Prostate gland (tissue), 2 donors: Measurements from ENCODE around the gene TEX14.

Source experiments
- CTCF ChIP-seq, 4 experiments: fragments of 200-600 bp in 2 of 4; fragments of 450-650 bp in 2 of 4; sonication (generic) in 2 of 4; IDR thresholded peaks; 1 replicate in 3 of 4; 2 replicates in 1 of 4; pipeline ENCODE4 v1.5.1; 2016 to 2019; ENCODE audit warnings: antibody characterized with exemption in 4 of 4, mild to moderate bottlenecking in 2 of 4, moderate library complexity in 2 of 4
- POLR2A ChIP-seq: fragments of 450-650 bp; IDR thresholded peaks from one replicate; pipeline ENCODE4 v1.6.1; 2016; ENCODE audit warnings: antibody characterized with exemption, mild to moderate bottlenecking
- POLR2AphosphoS5 ChIP-seq: sonication (generic); formaldehyde crosslinking; IDR thresholded peaks from one replicate; pipeline ENCODE4 v1.6.1; 2017; ENCODE audit warnings: antibody characterized with exemption

GRCh38 chr17:58684003-58684402 is 7.8 kb downstream of the TEX14 start:
- TF ChIP-seq POLR2AphosphoS5 (no peak), POLR2A (no peak), CTCF (IDR thresholded peaks at IDR 0.05) (no peak)
